MM.1S (cell line): ENCODE measurements around the gene INSM2.

ENCODE experiments used
- DNase-seq: peaks from one replicate; pipeline ENCODE4 v3.0.0-alpha.2; 2015
- H2AFZ ChIP-seq: fragments of 300-600 bp; sonication (generic); 2 replicates; pipeline ENCODE4 v1.6.0; 2016; ENCODE audit warnings: antibody characterized with exemption, low read length
- H3F3A ChIP-seq: fragments of 300-600 bp; sonication (generic); 2 replicates; pipeline ENCODE4 v1.6.1; 2016; ENCODE audit warnings: mild to moderate bottlenecking, antibody characterized with exemption, low read length, moderate library complexity, mixed read lengths; ENCODE audit not compliant: insufficient read depth
- H3K27ac ChIP-seq: fragments of 300-600 bp; sonication (generic); 2 replicates; pipeline ENCODE4 v1.5.1; 2016; ENCODE audit warnings: mild to moderate bottlenecking, low read length
- H3K27me3 ChIP-seq: fragments of 300-600 bp; sonication (generic); replicated peaks from 2 replicates; pipeline ENCODE4 v1.6.0; 2016; ENCODE audit warnings: low read length; ENCODE audit not compliant: insufficient read depth
- H3K36me3 ChIP-seq: fragments of 300-600 bp; sonication (generic); replicated peaks from 2 replicates; pipeline ENCODE4 v1.6.1; 2016; ENCODE audit warnings: mild to moderate bottlenecking, low read length, mixed read lengths; ENCODE audit not compliant: insufficient read depth
- H3K4me1 ChIP-seq: fragments of 300-600 bp; sonication (generic); 2 replicates; pipeline ENCODE4 v1.6.1; 2016; ENCODE audit warnings: low read length, mixed read lengths
- H3K4me2 ChIP-seq: fragments of 300-600 bp; sonication (generic); 2 replicates; pipeline ENCODE4 v1.6.0; 2016; ENCODE audit warnings: low read depth, low read length
- H3K4me3 ChIP-seq: fragments of 300-600 bp; sonication (generic); 2 replicates; pipeline ENCODE4 v1.5.1; 2016; ENCODE audit warnings: low read length, mixed read lengths
- H3K79me2 ChIP-seq: fragments of 300-600 bp; sonication (generic); 2 replicates; pipeline ENCODE4 v1.6.1; 2016; ENCODE audit warnings: mixed run types, low read length, mixed read lengths
- H3K9ac ChIP-seq: fragments of 300-600 bp; sonication (generic); 2 replicates; pipeline ENCODE4 v1.6.1; 2016; ENCODE audit warnings: low read length, mixed read lengths
- H3K9me2 ChIP-seq: fragments of 300-600 bp; sonication (generic); replicated peaks from 2 replicates; pipeline ENCODE4 v1.6.1; 2016; ENCODE audit warnings: mild to moderate bottlenecking, low read length, mixed read lengths; ENCODE audit not compliant: insufficient read depth
- H3K9me3 ChIP-seq: fragments of 300-600 bp; sonication (generic); replicated peaks from 2 replicates; pipeline ENCODE4 v1.6.1; 2016; ENCODE audit warnings: mild to moderate bottlenecking, low read length, mixed read lengths; ENCODE audit not compliant: insufficient read depth
- H4K20me1 ChIP-seq: fragments of 300-600 bp; sonication (generic); 2 replicates; pipeline ENCODE4 v1.6.1; 2016; ENCODE audit warnings: mild to moderate bottlenecking, low read length, moderate library complexity, mixed read lengths; ENCODE audit not compliant: insufficient read depth
- CTCF ChIP-seq: fragments of 300-600 bp; sonication (generic); IDR thresholded peaks from 2 replicates; pipeline ENCODE4 v1.5.1; 2016; ENCODE audit warnings: antibody characterized with exemption, low read length, mixed read lengths
- EZH2 ChIP-seq: fragments of 300-600 bp; sonication (generic); optimal IDR thresholded peaks from 2 replicates; pipeline ENCODE3; 2017; ENCODE audit warnings: low read depth, mild to moderate bottlenecking, antibody characterized with exemption, low read length, mixed read lengths
- EZH2phosphoT487 ChIP-seq: fragments of 300-600 bp; sonication (generic); IDR thresholded peaks from 2 replicates; pipeline ENCODE4 v1.6.1; 2018; ENCODE audit warnings: antibody characterized with exemption, low read length

Gene INSM2

GRCh38 chr14:35557221-35557747, 23.3 kb downstream of the INSM2 start:
- Histone ChIP-seq H3K27ac (no peak overlapping the region), H4K20me1 (no peaks in the 10 kb centered on the region), H3K9ac (no peak overlapping the region), H3K79me2 (no peaks in the 10 kb centered on the region), H3K4me1 (no peaks in the 10 kb centered on the region), H2AFZ (no peak overlapping the region), H3K36me3 (no peaks in the 10 kb centered on the region), H3K4me2 (no peak overlapping the region), H3K4me3 (no peak overlapping the region), H3K27me3 (no peaks in the 10 kb centered on the region), H3K9me3 (no peaks in the 10 kb centered on the region), H3F3A (no peaks in the 10 kb centered on the region), H3K9me2 (no peaks in the 10 kb centered on the region)
- no peak for DNase-seq
- TF ChIP-seq CTCF (no peak), EZH2 (no peak), EZH2phosphoT487 (no peak)

GRCh38 chr14:35558680-35559079, 24.7 kb downstream of the INSM2 start:
- no peaks in the 10 kb centered on the region for H3K79me2 ChIP-seq
- H3K9me3 ChIP-seq = no peaks in the 10 kb centered on the region
- no peak overlapping the region for H3K4me3 ChIP-seq
- no peak for TF ChIP-seq EZH2phosphoT487
- no peak for TF ChIP-seq EZH2
- TF ChIP-seq CTCF = no peak
- no peaks in the 10 kb centered on the region for H3K9me2 ChIP-seq
- H3K36me3 ChIP-seq = no peaks in the 10 kb centered on the region
- H3F3A ChIP-seq = no peaks in the 10 kb centered on the region
- no peak overlapping the region for H3K4me2 ChIP-seq
- H3K4me1 ChIP-seq = no peaks in the 10 kb centered on the region
- H4K20me1 ChIP-seq = no peaks in the 10 kb centered on the region
- no peak overlapping the region for H3K27ac ChIP-seq
- H3K27me3 ChIP-seq = no peaks in the 10 kb centered on the region
- H2AFZ ChIP-seq = no peak overlapping the region
- DNase-seq = no peak
- no peak overlapping the region for H3K9ac ChIP-seq

GRCh38 chr14:35565871-35566464, 32.0 kb downstream of the INSM2 start:
- Histone ChIP-seq H3K27me3 (no peaks in the 10 kb centered on the region), H3K9me2 (no peaks in the 10 kb centered on the region), H3K9ac (no peak overlapping the region), H3K79me2 (no peaks in the 10 kb centered on the region), H3K4me3 (no peak overlapping the region), H3K4me1 (no peaks in the 10 kb centered on the region), H2AFZ (no peak overlapping the region), H3F3A (no peaks in the 10 kb centered on the region), H3K36me3 (no peaks in the 10 kb centered on the region), H4K20me1 (no peaks in the 10 kb centered on the region), H3K9me3 (no peaks in the 10 kb centered on the region), H3K27ac (no peak overlapping the region), H3K4me2 (no peak overlapping the region)
- TF ChIP-seq EZH2 = no peak
- no peak for TF ChIP-seq EZH2phosphoT487
- no peak for TF ChIP-seq CTCF
- no peak for DNase-seq
